Peyer's patch (tissue), 4 donors: ENCODE data around the gene GABBR2. TPM values are rescaled to one million over a fixed set of nuclear protein-coding genes. Genes with fewer than 3 reads are reported as not detected.

ENCODE experiments used
- DNase-seq, 3 donors: peaks; one replicate each; pipeline ENCODE4 v3.0.0-alpha.2; 2017 to 2019
- H3K27ac ChIP-seq, 4 donors: fragments of 200-600 bp; sonication (generic); one replicate each; pipeline ENCODE4 v1.5.1; 2016 to 2019
- H3K27me3 ChIP-seq, 2 donors: fragments of 200-600 bp; sonication (generic); one replicate each; pipeline ENCODE4 v1.5.1; 2019
- H3K36me3 ChIP-seq, 3 donors: fragments of 200-600 bp; sonication (generic); one replicate each; pipeline ENCODE4 v1.5.1; 2016 to 2019
- H3K4me1 ChIP-seq, 4 donors: fragments of 200-600 bp; sonication (generic); one replicate each; pipeline ENCODE4 v1.5.1; 2016 to 2019
- H3K4me3 ChIP-seq, 4 donors: fragments of 200-600 bp; sonication (generic); 1 replicate in 3 of 4; 2 replicates in 1 of 4; pipeline ENCODE4 v1.5.1; 2016 to 2019; ENCODE audit warnings: mild to moderate bottlenecking in 1 of 4
- H3K9me3 ChIP-seq, 4 donors: fragments of 200-600 bp; sonication (generic); one replicate each; pipeline ENCODE4 v1.5.1; 2016 to 2019; ENCODE audit warnings: mild to moderate bottlenecking in 1 of 4
- POLR2A ChIP-seq, 2 donors: fragments of 450-650 bp; IDR thresholded peaks; one replicate each; pipeline ENCODE4 v1.5.1; 2017; ENCODE audit warnings: antibody characterized with exemption in 2 of 2, mild to moderate bottlenecking in 2 of 2, moderate library complexity in 2 of 2
- total RNA-seq, 4 donors: library from RNA; depleted of rRNA; stranded (reverse); fragments of >200 nt; gene quantifications; one replicate each; pipeline ENCODE4 v1.1.0, GENCODE V29; 2016
- TF ChIP-seq, protein P1 (sequence below), 6 experiments: fragments of 450-650 bp in 4 of 6; fragments of 200-600 bp in 2 of 6; sonication (generic) in 1 of 6; IDR thresholded peaks; one replicate each; pipeline ENCODE4 v1.5.1; 2017 to 2019; ENCODE audit warnings: antibody characterized with exemption in 6 of 6, mild to moderate bottlenecking in 3 of 6, moderate library complexity in 1 of 6

GABBR2 gene
- total RNA-seq, 4 donors from 2014 or later = not detected

DNA sequence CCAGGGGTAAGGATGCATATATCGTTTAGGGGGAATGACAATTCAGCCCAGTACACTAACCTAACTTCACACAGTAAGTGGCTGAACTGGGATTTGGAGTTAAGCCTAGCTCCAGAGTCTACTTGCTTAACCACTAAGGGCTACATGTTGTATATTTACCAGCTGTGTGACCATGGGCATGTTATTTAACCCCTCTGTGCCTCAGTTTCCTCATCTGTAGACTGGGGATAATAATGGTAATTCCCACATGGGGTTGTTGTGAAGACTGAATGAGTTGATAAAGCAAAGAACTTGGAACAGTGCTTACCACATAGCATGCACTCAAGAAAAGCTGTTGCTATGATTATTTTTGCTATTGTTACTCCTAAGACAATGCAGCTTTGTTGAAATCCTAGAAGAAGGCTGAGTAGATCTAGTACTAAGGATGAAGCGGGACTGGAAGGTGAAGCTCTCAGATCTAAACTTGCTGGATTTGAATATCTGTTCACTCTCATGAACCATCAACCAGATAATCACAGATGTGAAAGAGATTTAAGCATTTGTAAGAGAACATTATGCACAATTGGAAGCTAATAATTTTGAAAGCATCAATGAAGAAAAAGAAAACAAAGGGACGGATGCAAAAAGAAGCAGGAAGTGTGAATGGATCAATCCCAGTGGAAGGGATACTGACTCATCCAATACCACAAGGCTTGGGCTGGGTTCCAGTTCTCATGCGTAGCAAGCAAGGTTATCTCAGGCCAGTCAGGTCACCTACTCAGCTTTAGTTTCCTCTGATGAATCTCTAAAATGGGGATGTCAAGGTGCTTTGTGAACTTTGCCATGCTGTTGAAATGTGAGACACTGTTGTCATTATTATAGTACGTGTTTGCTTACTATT, 374.8 kb downstream of the GABBR2 start:
- Histone ChIP-seq H3K36me3 (no peaks in the 10 kb centered on the region), H3K27ac (no peak overlapping the region), H3K4me3 (no peak overlapping the region), H3K9me3 (no peaks in the 10 kb centered on the region), H3K27me3 (no peaks in the 10 kb centered on the region), H3K4me1 (no peaks in the 10 kb centered on the region)
- DNase-seq = no peak
- TF ChIP-seq, protein P1, sequence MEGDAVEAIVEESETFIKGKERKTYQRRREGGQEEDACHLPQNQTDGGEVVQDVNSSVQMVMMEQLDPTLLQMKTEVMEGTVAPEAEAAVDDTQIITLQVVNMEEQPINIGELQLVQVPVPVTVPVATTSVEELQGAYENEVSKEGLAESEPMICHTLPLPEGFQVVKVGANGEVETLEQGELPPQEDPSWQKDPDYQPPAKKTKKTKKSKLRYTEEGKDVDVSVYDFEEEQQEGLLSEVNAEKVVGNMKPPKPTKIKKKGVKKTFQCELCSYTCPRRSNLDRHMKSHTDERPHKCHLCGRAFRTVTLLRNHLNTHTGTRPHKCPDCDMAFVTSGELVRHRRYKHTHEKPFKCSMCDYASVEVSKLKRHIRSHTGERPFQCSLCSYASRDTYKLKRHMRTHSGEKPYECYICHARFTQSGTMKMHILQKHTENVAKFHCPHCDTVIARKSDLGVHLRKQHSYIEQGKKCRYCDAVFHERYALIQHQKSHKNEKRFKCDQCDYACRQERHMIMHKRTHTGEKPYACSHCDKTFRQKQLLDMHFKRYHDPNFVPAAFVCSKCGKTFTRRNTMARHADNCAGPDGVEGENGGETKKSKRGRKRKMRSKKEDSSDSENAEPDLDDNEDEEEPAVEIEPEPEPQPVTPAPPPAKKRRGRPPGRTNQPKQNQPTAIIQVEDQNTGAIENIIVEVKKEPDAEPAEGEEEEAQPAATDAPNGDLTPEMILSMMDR (IDR thresholded peaks at IDR 0.05) = no peak
- TF ChIP-seq POLR2A (IDR thresholded peaks at IDR 0.05) = no peak

DNA sequence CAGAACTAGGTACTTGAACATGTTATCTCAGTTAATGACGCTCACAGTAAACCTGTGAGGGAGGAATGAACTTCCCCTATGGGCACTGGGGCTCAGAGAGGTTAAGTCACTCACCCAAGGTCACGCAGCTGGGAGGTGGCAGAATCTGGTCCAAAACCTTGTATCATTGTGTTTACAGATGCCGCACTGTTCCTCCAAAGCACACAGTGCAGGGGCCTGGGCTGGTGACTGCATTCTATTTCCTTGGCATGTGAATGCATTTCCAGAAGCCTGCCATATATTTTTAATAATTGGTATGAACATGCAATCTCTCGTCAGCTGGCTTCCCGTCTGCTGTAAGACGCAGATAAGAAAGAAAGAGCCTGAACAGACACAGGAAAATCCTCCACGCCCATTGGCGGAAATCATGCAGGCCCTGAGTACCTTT, 376.3 kb downstream of the GABBR2 start:
- no peaks in the 10 kb centered on the region for H3K36me3 ChIP-seq
- H3K27ac ChIP-seq = no peak overlapping the region
- TF ChIP-seq, protein P1 (IDR thresholded peaks at IDR 0.05) = no peak
- TF ChIP-seq POLR2A (IDR thresholded peaks at IDR 0.05) = no peak
- no peaks in the 10 kb centered on the region for H3K27me3 ChIP-seq
- no peak for DNase-seq
- H3K4me3 ChIP-seq = no peak overlapping the region
- no peaks in the 10 kb centered on the region for H3K9me3 ChIP-seq
- H3K4me1 ChIP-seq = no peaks in the 10 kb centered on the region

DNA sequence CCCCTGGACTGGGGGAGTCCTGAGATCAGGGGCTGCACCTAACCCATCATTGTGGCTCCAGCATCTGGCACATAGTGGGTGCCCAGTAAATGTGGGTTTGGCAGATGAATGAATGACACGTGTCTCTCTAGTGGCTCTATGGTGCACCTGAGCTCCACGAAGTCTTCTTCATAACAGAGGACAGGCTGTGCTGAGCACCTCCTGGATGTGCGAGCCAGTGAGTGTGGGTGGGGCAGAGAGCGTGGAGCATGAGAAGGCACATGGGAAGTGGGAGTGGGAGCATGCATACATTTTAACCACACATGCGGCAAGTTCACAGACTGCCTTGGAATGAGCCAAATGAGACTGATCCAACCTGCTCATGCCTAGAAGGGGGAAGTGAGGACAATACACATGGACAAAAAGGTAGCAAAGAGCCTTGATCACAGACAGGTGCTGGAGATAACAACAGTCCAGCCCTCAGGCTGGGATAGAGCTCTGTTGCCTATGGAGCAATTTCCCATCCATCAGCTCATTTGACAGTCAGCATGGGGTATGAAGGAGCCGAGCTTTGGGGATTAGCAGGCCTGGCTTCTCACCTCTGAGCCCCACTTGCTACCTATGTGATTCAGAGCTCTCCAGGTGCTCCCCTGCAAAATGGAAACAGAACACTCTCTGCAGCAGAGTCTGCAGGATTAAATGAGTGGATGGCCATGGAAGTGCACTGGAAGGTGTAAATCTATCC, 377.0 kb downstream of the GABBR2 start:
- Histone ChIP-seq H3K9me3 (no peaks in the 10 kb centered on the region), H3K36me3 (no peaks in the 10 kb centered on the region), H3K27me3 (no peaks in the 10 kb centered on the region), H3K4me1 (no peaks in the 10 kb centered on the region), H3K4me3 (no peak overlapping the region), H3K27ac (no peak overlapping the region)
- TF ChIP-seq, protein P1 (IDR thresholded peaks at IDR 0.05) = no peak
- TF ChIP-seq POLR2A (IDR thresholded peaks at IDR 0.05) = no peak
- DNase-seq = no peak

DNA sequence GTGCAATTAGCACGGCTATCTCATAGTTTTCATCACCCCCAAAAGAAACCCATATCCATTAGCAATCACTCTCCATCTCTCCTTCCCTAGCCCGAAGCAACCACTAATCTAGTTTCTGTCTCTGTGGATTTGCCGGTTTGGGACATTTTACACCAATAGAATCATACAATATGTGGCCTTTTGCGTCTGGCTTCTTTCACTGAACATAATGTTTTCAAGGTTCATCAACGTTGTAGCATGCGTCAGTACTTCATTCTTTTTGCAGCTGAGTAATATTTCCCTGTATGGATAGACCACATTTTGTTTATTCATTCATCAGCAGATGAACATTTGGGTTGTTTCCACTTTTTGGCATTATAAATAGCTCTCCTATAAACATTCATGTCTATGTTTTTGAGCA, 377.9 kb downstream of the GABBR2 start:
- H3K27me3 ChIP-seq = no peaks in the 10 kb centered on the region
- H3K4me1 ChIP-seq = no peaks in the 10 kb centered on the region
- DNase-seq = no peak
- no peak overlapping the region for H3K4me3 ChIP-seq
- no peaks in the 10 kb centered on the region for H3K9me3 ChIP-seq
- no peak overlapping the region for H3K27ac ChIP-seq
- no peaks in the 10 kb centered on the region for H3K36me3 ChIP-seq
- no peak for TF ChIP-seq POLR2A (IDR thresholded peaks at IDR 0.05)

DNA sequence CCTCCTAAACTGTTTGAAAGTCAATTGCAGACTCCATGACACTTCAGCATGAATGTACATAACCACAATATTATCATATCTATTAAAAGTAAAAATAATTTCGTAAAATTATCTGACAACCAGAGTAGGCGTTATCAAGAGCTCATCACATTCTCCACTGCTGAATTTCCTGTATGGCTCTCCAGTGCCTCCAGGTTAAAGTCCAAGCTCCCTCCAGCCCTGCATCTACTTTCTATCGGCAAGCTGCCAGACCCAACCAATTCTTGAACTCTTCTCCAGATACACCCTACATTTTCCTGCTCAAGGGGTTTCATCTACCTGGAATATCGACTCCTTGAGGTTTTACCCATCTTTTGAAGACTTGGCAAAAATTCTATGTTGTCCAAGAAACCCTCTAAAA, 378.8 kb downstream of the GABBR2 start:
- Histone ChIP-seq H3K4me3 (no peak overlapping the region), H3K36me3 (no peaks in the 10 kb centered on the region), H3K9me3 (no peaks in the 10 kb centered on the region), H3K27ac (no peak overlapping the region), H3K27me3 (no peaks in the 10 kb centered on the region), H3K4me1 (no peaks in the 10 kb centered on the region)
- DNase-seq = no peak
- TF ChIP-seq, protein P1 (IDR thresholded peaks at IDR 0.05) = no peak
- TF ChIP-seq POLR2A (IDR thresholded peaks at IDR 0.05) = no peak

DNA sequence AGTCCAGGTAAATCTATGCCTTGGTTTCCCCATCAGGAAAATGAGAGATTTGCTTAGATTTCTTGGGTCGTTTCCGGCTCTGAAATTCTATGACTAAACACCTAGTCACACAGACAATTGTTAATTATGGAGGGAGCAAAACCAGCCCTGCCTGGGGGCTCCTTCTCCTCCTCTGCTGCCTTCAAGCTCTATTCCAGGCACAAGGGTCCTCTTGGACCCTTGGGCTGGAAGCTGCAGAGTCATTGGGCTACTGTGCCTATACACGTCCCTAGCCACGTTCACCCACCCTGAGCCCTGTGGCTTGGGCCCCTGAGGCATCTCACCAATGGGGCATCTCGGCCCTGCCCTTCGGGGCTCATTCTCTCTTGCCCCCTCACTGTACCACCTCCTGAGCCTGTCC, 379.5 kb downstream of the GABBR2 start:
- TF ChIP-seq, protein P1 (IDR thresholded peaks at IDR 0.05) = no peak
- no peak for TF ChIP-seq POLR2A (IDR thresholded peaks at IDR 0.05)

More for the DNA sequence above, 379.5 kb downstream of the GABBR2 start:
- no peaks in the 10 kb centered on the region for H3K9me3 ChIP-seq
- no peak overlapping the region for H3K4me3 ChIP-seq
- no peaks in the 10 kb centered on the region for H3K27me3 ChIP-seq
- DNase-seq = no peak
- H3K36me3 ChIP-seq = no peaks in the 10 kb centered on the region
- H3K27ac ChIP-seq = no peak overlapping the region
- no peaks in the 10 kb centered on the region for H3K4me1 ChIP-seq
